AG04450 (cell line): Measurements from ENCODE around the gene TEKT3. TPM values are rescaled to one million over a fixed set of nuclear protein-coding genes. Genes with fewer than 3 reads are reported as not detected.

Experiments
- CTCF ChIA-PET: fragments of 300-600, 350-600 bp; formaldehyde crosslinking; extraction: SDS; loops from one replicate; lab custom pipeline; 2022; ENCODE audit warnings: antibody characterized with exemption, inconsistent platforms; lab: Charles Lee
- POLR2A ChIA-PET: fragments of 350-600 bp; formaldehyde crosslinking; extraction: SDS; loops from one replicate; lab custom pipeline; 2021; ENCODE audit warnings: antibody characterized with exemption, inconsistent platforms; lab: Yijun Ruan, JAX
- DNase-seq: peaks from one replicate; pipeline ENCODE4 v3.0.0-alpha.2; 2011; ENCODE audit warnings: low read depth, low spot score
- H3K27ac ChIP-seq: one replicate; pipeline ENCODE4 v1.5.1; 2012; ENCODE audit warnings: low read depth, low read length, control low read depth
- H3K27me3 ChIP-seq: one replicate; pipeline ENCODE4 v1.6.0; 2012; ENCODE audit warnings: low read length; ENCODE audit not compliant: control insufficient read depth, insufficient read depth
- H3K4me3 ChIP-seq: 2 replicates; pipeline ENCODE4 v1.5.1; 2011; ENCODE audit warnings: mild to moderate bottlenecking, low read depth, low read length, control low read depth
- H3K9me3 ChIP-seq: 2 replicates; pipeline ENCODE4 v1.5.1; 2012; ENCODE audit warnings: low read length; ENCODE audit not compliant: control insufficient read depth, insufficient read depth
- CTCF ChIP-seq: IDR thresholded peaks from 2 replicates; pipeline ENCODE4 v1.5.1; 2011; ENCODE audit warnings: low read depth, low read length, control low read depth, inconsistent platforms
- polyA plus RNA-seq: library from polyadenylated mRNA; depleted of rRNA; stranded (reverse); fragments of >200 nt; gene quantifications from 2 replicates; pipeline ENCODE4 v1.2.3, GENCODE V29; 2011

Gene TEKT3
- polyA plus RNA-seq, 1 experiment: 0.69 TPM

DNA sequence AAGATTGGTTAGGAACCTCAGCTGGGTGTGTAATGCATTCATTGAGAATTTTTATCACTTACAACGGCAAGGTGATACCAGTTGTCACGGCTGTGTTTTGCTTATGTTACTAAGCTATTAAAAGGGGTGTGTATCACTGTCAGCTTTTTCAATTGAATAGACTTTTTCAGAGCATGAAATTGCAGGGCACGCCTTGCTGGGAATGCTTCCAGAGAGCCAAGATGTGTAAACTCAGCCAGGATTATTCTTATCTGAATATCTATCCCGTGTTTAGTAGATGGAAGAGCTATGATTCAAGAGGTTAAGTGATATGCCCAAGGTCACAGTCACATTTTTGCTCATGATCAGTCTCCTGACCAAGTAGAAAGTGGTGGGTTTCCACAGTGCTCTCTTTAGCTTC is 6.6 kb upstream of the TEKT3 start:
- CTCF ChIA-PET: no interaction called here
- POLR2A ChIA-PET: no interaction called here
- H3K27me3 ChIP-seq: no peaks in the 10 kb centered on the region
- H3K9me3 ChIP-seq: no peaks in the 10 kb centered on the region
- DNase-seq: no peak
- TF ChIP-seq CTCF: no peak
- H3K4me3 ChIP-seq: no peak overlapping the region
- H3K27ac ChIP-seq: no peak overlapping the region

GRCh38 chr17:15346066-15346595 is 4.7 kb upstream of the TEKT3 start:
- H3K27me3 ChIP-seq: peaks cover 4% of the 10 kb centered on the region
- no peak overlapping the region for H3K4me3 ChIP-seq
- ChIA-PET POLR2A (no interaction called here), CTCF (no interaction called here)
- no peak for TF ChIP-seq CTCF
- DNase-seq: no peak
- no peak overlapping the region for H3K27ac ChIP-seq
- H3K9me3 ChIP-seq: no peaks in the 10 kb centered on the region

DNA sequence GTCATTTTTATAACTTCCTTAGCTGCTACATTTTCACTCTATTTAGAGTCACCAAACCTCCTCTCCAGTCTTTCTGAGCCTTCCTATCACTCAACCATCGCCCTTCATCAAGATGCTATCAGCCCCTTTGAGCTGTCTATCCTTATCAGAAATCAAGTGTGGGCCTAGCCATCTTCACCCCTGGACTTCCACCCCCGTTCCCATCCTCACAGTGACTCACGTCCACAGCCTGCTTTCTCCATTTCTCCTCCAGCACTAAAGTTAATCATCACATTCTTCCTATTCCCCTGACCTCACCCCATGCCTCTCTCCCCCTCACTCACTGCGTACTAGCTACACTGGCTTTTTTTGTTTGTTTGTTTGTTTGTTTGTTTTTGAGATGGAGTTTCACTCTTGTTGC is 2.4 kb upstream of the TEKT3 start:
- Histone ChIP-seq H3K27ac (no peak overlapping the region), H3K9me3 (no peaks in the 10 kb centered on the region), H3K4me3 (no peak overlapping the region), H3K27me3 (peaks cover 4% of the 10 kb centered on the region)
- CTCF ChIA-PET: interaction anchor here (1.7 kb wide), 1 partner anchor 160 kb away, joined by 4 read pairs; no protein-coding TSS in a partner anchor
- POLR2A ChIA-PET: no interaction called here
- no peak for DNase-seq
- no peak for TF ChIP-seq CTCF

DNA sequence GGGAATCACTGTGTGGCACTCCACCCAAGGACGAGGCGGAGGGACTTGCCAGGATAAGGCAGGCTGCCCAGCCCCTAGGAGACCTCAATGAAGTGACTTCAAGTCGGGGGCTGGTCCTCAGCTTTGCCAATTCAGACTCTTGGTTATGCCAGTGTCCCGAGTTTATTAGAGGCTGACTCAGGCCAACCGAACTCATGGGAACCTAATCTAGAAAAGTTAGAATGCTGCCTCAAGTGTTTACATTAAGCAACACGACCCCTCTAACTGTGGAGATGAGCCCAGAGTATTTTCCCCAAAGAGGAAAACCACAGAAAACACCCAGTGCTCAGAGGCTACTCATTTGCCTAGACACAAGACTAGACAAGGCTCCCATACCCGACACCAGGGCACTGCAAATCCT is 1.1 kb upstream of the TEKT3 start:
- ChIA-PET CTCF (no interaction called here), POLR2A (no interaction called here)
- no peak for TF ChIP-seq CTCF
- no peak overlapping the region for H3K4me3 ChIP-seq
- H3K27ac ChIP-seq: no peak overlapping the region
- peaks cover 3% of the 10 kb centered on the region; the same call in 1 of the 2 replicates for H3K9me3 ChIP-seq
- no peak for DNase-seq
- peaks cover 4% of the 10 kb centered on the region for H3K27me3 ChIP-seq

- TF ChIP-seq CTCF: no peak
- Histone ChIP-seq H3K4me3 (peak overlapping the region; percentile 24), H3K27ac (no peak overlapping the region), H3K27me3 (peaks cover 4% of the 10 kb centered on the region), H3K9me3 (peaks cover 3% of the 10 kb centered on the region; the same call in 1 of the 2 replicates)
- ChIA-PET CTCF (no interaction called here), POLR2A (no interaction called here)
- DNase-seq: no peak
These were observed 569 bp upstream of the TEKT3 start for GRCh38 chr17:15341966-15342365.
